Esophagus muscularis mucosa (tissue), 3 donors: ENCODE measurements around the gene PTPN12.

ENCODE experiments used
- CTCF ChIP-seq, 3 experiments: fragments of 200-600 bp in 2 of 3; fragments of 450-650 bp in 1 of 3; sonication (generic) in 2 of 3; IDR thresholded peaks; one replicate each; pipeline ENCODE4 v1.5.1; 2017 to 2019; ENCODE audit warnings: antibody characterized with exemption in 3 of 3, mild to moderate bottlenecking in 2 of 3, moderate library complexity in 1 of 3
- POLR2AphosphoS5 ChIP-seq, 2 donors: sonication (generic); formaldehyde crosslinking; IDR thresholded peaks; one replicate each; pipeline ENCODE4 v1.6.1; 2017; ENCODE audit warnings: antibody characterized with exemption in 2 of 2

GRCh38 chr7:77687100-77687746 lies 150.1 kb downstream of the PTPN12 start:
- TF ChIP-seq POLR2AphosphoS5 (IDR thresholded peaks at IDR 0.05) (no peak), CTCF (IDR thresholded peaks at IDR 0.05) (no peak)
